PFSK-1 (cell line): Measurements from ENCODE around the gene FHL5.

Experiments used
- FOXP2 ChIP-seq: optimal IDR thresholded peaks from 2 replicates; pipeline ENCODE3; 2011; ENCODE audit warnings: borderline replicate concordance, control low read depth, inconsistent platforms; ENCODE audit not compliant: insufficient read depth; ENCODE audit errors: extremely low read length, extremely low read depth
- POLR2AphosphoS5 ChIP-seq: IDR thresholded peaks from 2 replicates; pipeline ENCODE4 v1.6.1; 2012; ENCODE audit warnings: low read depth, mild to moderate bottlenecking, control low read depth, low read length, moderate library complexity
- REST ChIP-seq, 2 experiments: IDR thresholded peaks; 2 replicates each; pipeline versions ENCODE4 v1.6.1 to v1.8.0; 2011 to 2012; ENCODE audit warnings: low read depth in 2 of 2, low read length in 2 of 2, control low read depth in 1 of 2, inconsistent platforms in 1 of 2, mild to moderate bottlenecking in 1 of 2, moderate library complexity in 1 of 2; ENCODE audit not compliant: insufficient read depth in 1 of 2
- SIN3A ChIP-seq: IDR thresholded peaks from 2 replicates; pipeline ENCODE4 v1.6.1; 2012; ENCODE audit warnings: mild to moderate bottlenecking, low read length, moderate library complexity, borderline replicate concordance; ENCODE audit not compliant: insufficient read depth
- TAF1 ChIP-seq: IDR thresholded peaks from 2 replicates; pipeline ENCODE4 v1.6.1; 2012; ENCODE audit warnings: low read length, control low read depth, borderline replicate concordance; ENCODE audit not compliant: insufficient read depth

Gene FHL5

GRCh38 chr6:96545882-96546281 lies 17.0 kb upstream of the FHL5 start:
- TF ChIP-seq POLR2AphosphoS5 = no peak
- no peak for TF ChIP-seq REST (IDR thresholded peaks at IDR 0.05; ENCODE audit: insufficient read depth in 1 of 2, low read depth in 2 of 2, low read length in 2 of 2)
- no peak for TF ChIP-seq TAF1

GRCh38 chr6:96547654-96548053 lies 15.3 kb upstream of the FHL5 start:
- TF ChIP-seq TAF1 = no peak
- no peak for TF ChIP-seq POLR2AphosphoS5
- no peak for TF ChIP-seq SIN3A
- TF ChIP-seq FOXP2 = no peak
- no peak for TF ChIP-seq REST (IDR thresholded peaks at IDR 0.05; ENCODE audit: insufficient read depth in 1 of 2, low read depth in 2 of 2, low read length in 2 of 2)

GRCh38 chr6:96554558-96554957 lies 8.4 kb upstream of the FHL5 start:
- TF ChIP-seq REST (IDR thresholded peaks at IDR 0.05; ENCODE audit: insufficient read depth in 1 of 2, low read depth in 2 of 2, low read length in 2 of 2) (no peak), POLR2AphosphoS5 (no peak), FOXP2 (no peak), TAF1 (no peak), SIN3A (no peak)

DNA sequence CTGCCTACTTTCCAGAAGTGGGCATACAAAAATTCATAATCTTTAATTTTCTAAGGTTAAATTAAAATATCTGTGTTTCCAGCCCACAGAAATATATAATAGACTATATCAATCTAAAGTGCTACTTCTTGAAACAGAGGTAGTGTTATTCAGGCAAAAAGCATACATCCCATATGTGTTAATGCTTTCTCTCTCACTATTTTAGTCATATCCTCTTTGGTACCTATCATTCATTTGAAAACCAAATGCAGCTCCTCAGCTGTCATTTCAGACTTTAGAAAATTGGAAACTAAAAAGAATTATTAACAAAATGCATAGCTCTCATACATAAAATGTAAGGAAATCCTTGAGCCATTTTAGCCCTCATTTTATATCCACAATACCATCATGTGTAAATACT lies 925 bp downstream of the FHL5 start:
- TF ChIP-seq SIN3A = no peak
- no peak for TF ChIP-seq POLR2AphosphoS5
- TF ChIP-seq TAF1 = no peak
- no peak for TF ChIP-seq REST (IDR thresholded peaks at IDR 0.05; ENCODE audit: insufficient read depth in 1 of 2, low read depth in 2 of 2, low read length in 2 of 2)
- TF ChIP-seq FOXP2 = no peak

- no peak for TF ChIP-seq POLR2AphosphoS5
- no peak for TF ChIP-seq TAF1
- no peak for TF ChIP-seq SIN3A
- no peak for TF ChIP-seq REST (IDR thresholded peaks at IDR 0.05; ENCODE audit: insufficient read depth in 1 of 2, low read depth in 2 of 2, low read length in 2 of 2)
- no peak for TF ChIP-seq FOXP2
Observed at GRCh38 chr6:96570053-96570452, 7.1 kb downstream of the FHL5 start.
